Measurements from ENCODE around the gene EFHC1. TPM values are rescaled to one million over a fixed set of nuclear protein-coding genes. Genes with fewer than 3 reads are reported as not detected.

EFHC1 gene
- total and polyA plus RNA-seq, 2 donors from 2014 or later = 25.4 to 33.9 TPM

- no peak overlapping the region for H3K4me3 ChIP-seq (ENCODE audit: low read length in 3 of 3)
- H3K27ac ChIP-seq (ENCODE audit: low read depth in 2 of 2, low read length in 2 of 2) = no peak overlapping the region
- no peaks in the 10 kb centered on the region for H3K27me3 ChIP-seq (ENCODE audit: control insufficient read depth, insufficient read depth, low read length)
- intact Hi-C loops (cut with DNase I) = no loop called here
- H3K9ac ChIP-seq (ENCODE audit: low read length in 3 of 3) = no peak overlapping the region
- no peaks in the 10 kb centered on the region for H3K36me3 ChIP-seq (ENCODE audit: control insufficient read depth in 2 of 3, insufficient read depth in 3 of 3, low read length in 3 of 3)
- FAIRE-seq (no peak), DNase-seq (no peak)
- TF ChIP-seq CTCF (IDR thresholded peaks at IDR 0.05; ENCODE audit: borderline replicate concordance, extremely low read depth, insufficient read depth) = no peak
- peaks cover 2 to 25% (median 15%) of the 10 kb centered on the region in 3 donors for H3K4me1 ChIP-seq (ENCODE audit: control insufficient read depth in 2 of 3, insufficient read depth in 2 of 3, low read depth in 1 of 3, low read length in 3 of 3)
- no peaks in the 10 kb centered on the region for H3K9me3 ChIP-seq (ENCODE audit: control insufficient read depth in 2 of 3, insufficient read depth in 1 of 3, low read length in 3 of 3)
These were observed 128.9 kb downstream of the EFHC1 start for GRCh38 chr6:52548999-52549398.

DNA sequence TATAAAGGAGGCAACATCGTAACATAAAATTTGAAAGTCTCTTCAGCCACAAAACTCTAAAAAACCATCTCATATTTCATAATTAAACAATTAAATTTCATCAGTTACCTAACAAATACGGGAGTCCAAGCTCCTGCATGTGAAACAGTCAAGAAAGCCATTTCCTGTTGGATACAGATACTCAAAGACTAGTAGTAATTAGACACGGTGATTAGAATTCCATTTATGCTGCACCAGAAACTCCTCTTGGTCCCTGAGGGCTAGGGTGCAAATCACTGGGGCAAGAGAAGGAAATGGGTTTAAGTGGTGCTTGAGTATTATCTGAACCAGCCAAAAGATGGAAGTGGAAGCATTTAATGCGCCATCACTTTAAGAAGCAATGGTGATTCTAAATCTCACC, 129.3 kb downstream of the EFHC1 start:
- Histone ChIP-seq H3K27me3 (ENCODE audit: control insufficient read depth, insufficient read depth, low read length) (no peaks in the 10 kb centered on the region), H3K4me3 (ENCODE audit: low read length in 3 of 3) (no peak overlapping the region), H3K9ac (ENCODE audit: low read length in 3 of 3) (no peak overlapping the region), H3K36me3 (ENCODE audit: control insufficient read depth in 2 of 3, insufficient read depth in 3 of 3, low read length in 3 of 3) (no peaks in the 10 kb centered on the region), H3K27ac (ENCODE audit: low read depth in 2 of 2, low read length in 2 of 2) (no peak overlapping the region), H3K9me3 (ENCODE audit: control insufficient read depth in 2 of 3, insufficient read depth in 1 of 3, low read length in 3 of 3) (no peaks in the 10 kb centered on the region), H3K4me1 (ENCODE audit: control insufficient read depth in 2 of 3, insufficient read depth in 2 of 3, low read depth in 1 of 3, low read length in 3 of 3) (peaks cover 2 to 25% (median 15%) of the 10 kb centered on the region in 3 donors)
- TF ChIP-seq CTCF (IDR thresholded peaks at IDR 0.05; ENCODE audit: borderline replicate concordance, extremely low read depth, insufficient read depth) = no peak
- intact Hi-C loops (cut with DNase I) = no loop called here
- DNase-seq (no peak), FAIRE-seq (no peak)

DNA sequence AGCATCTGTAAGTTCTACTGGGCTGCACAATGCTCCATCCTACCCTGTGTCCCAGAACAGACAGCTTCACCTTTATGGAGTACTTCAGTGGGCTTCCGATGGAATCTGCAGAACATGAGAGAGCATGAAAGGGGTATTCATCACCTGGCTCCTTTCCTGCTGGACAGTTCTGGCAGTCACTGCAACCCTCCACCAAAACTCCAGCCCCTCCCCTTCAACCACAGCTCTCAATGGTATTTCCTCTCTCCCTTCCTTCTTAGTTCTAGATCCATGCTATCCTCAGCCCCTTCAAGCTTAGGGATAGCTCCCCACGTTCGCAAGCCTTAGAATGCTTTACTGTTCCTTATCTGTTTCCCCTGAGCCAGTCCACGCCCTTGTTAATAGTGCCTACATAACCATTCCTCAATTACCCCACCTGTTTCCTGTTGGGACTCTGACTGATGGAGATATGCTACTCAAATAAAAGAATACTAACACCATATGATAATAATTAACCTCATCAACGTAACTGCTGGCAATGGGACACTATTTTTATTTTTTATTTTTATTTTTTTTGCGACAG, 130.0 kb downstream of the EFHC1 start:
- H3K4me3 ChIP-seq (ENCODE audit: low read length in 3 of 3) = no peak overlapping the region
- DNase-seq (no peak), FAIRE-seq (no peak)
- H3K27me3 ChIP-seq (ENCODE audit: control insufficient read depth, insufficient read depth, low read length) = no peaks in the 10 kb centered on the region
- H3K36me3 ChIP-seq (ENCODE audit: control insufficient read depth in 2 of 3, insufficient read depth in 3 of 3, low read length in 3 of 3) = no peaks in the 10 kb centered on the region
- H3K9me3 ChIP-seq (ENCODE audit: control insufficient read depth in 2 of 3, insufficient read depth in 1 of 3, low read length in 3 of 3) = no peaks in the 10 kb centered on the region
- no peak for TF ChIP-seq CTCF (IDR thresholded peaks at IDR 0.05; ENCODE audit: borderline replicate concordance, extremely low read depth, insufficient read depth)
- intact Hi-C loops (cut with DNase I) = no loop called here
- no peak overlapping the region for H3K9ac ChIP-seq (ENCODE audit: low read length in 3 of 3)
- H3K4me1 ChIP-seq (ENCODE audit: control insufficient read depth in 2 of 3, insufficient read depth in 2 of 3, low read depth in 1 of 3, low read length in 3 of 3) = peaks cover 2 to 25% (median 15%) of the 10 kb centered on the region in 3 donors
- no peak overlapping the region for H3K27ac ChIP-seq (ENCODE audit: low read depth in 2 of 2, low read length in 2 of 2)

DNA sequence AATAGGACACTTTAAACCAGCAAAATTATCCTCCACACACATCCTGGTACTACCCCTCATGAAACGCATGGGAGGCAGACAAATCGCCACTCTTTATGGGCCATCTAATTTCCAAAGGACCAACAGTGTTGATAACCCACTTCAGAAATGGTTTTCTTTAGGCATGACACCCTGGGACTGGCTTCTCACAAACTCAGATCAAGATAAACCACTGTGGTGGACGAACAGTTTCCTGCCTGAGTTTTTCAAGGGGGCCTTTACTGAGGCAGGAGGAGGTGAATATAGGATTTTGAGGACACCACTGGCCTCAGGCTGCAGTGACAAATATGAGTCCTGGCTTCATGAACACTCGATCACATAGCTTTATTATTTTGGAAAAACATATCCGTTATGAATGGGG, 130.7 kb downstream of the EFHC1 start:
- H3K4me1 ChIP-seq (ENCODE audit: control insufficient read depth in 2 of 3, insufficient read depth in 2 of 3, low read depth in 1 of 3, low read length in 3 of 3) = peaks cover 2 to 22% (median 15%) of the 10 kb centered on the region in 3 donors
- no peak overlapping the region for H3K9ac ChIP-seq (ENCODE audit: low read length in 3 of 3)
- TF ChIP-seq CTCF (IDR thresholded peaks at IDR 0.05; ENCODE audit: borderline replicate concordance, extremely low read depth, insufficient read depth) = no peak
- no peaks in the 10 kb centered on the region for H3K27me3 ChIP-seq (ENCODE audit: control insufficient read depth, insufficient read depth, low read length)
- H3K9me3 ChIP-seq (ENCODE audit: control insufficient read depth in 2 of 3, insufficient read depth in 1 of 3, low read length in 3 of 3) = no peaks in the 10 kb centered on the region
- intact Hi-C loops (cut with DNase I) = no loop called here
- no peak overlapping the region for H3K4me3 ChIP-seq (ENCODE audit: low read length in 3 of 3)
- DNase-seq = no peak
- H3K27ac ChIP-seq (ENCODE audit: low read depth in 2 of 2, low read length in 2 of 2) = no peak overlapping the region
- FAIRE-seq = no peak
- H3K36me3 ChIP-seq (ENCODE audit: control insufficient read depth in 2 of 3, insufficient read depth in 3 of 3, low read length in 3 of 3) = no peaks in the 10 kb centered on the region

Data from kidney (tissue), 14 donors.